ENCODE results near the gene CLUH. TPM values are rescaled to one million over a fixed set of nuclear protein-coding genes. Genes with fewer than 3 reads are reported as not detected.
"Not testable (repeated sequence)": the region's sequence is repeated elsewhere in the genome, so short reads cannot be mapped to it uniquely, and the experiment has no call there.

CLUH gene
- total RNA-seq, 1 donor = 27.8 TPM

GRCh38 chr17:2690165-2691068, 21.1 kb downstream of the CLUH start:
- Histone ChIP-seq H3K4me1 (ENCODE audit: insufficient read depth, low read length) (no peaks in the 10 kb centered on the region), H3K4me3 (ENCODE audit: low read length) (no peak overlapping the region), H3K9me3 (ENCODE audit: low read depth, low read length) (no peaks in the 10 kb centered on the region), H3K27me3 (ENCODE audit: insufficient read depth, low read length) (no peaks in the 10 kb centered on the region)

DNA sequence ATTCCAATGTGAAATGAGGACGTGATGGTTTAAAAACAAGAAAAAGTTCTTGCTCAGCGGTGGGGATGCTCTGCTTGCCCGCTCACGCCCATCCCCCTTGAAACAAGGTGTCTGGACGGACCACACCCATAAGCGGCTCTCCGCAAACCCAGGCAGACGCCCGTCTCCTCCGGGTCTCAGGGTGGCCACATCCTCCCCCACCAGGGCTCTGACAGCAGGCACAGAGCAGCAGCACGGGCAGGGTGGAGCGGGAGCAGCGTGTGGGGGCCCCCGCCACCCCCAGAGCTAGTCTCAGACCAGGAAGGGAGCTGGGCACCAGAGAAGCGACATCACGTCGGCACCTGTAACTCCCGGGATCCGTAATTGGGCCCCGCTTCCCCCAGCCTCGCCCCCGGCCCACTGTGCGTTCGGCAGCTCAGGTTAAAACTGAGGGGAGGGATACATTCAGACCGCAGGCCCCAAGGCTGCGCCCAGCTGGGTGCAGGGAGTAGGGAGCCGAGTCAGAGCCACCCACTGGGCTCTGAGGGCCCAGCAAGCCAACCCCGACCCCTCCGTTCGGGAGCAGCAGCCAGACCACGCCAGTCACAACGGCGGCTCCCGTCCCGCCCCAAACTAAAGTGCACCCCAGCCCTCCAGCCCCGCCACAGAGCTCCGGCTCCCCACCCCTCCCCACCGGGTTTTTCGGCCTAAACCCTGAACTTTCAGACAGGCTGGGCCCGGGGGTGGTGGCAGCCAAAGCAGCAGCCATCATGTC, 22.0 kb downstream of the CLUH start:
- no peaks in the 10 kb centered on the region for H3K9me3 ChIP-seq (ENCODE audit: low read depth, low read length)
- no peak overlapping the region for H3K4me3 ChIP-seq (ENCODE audit: low read length)
- no peaks in the 10 kb centered on the region for H3K4me1 ChIP-seq (ENCODE audit: insufficient read depth, low read length)
- no peaks in the 10 kb centered on the region for H3K27me3 ChIP-seq (ENCODE audit: insufficient read depth, low read length)

- Histone ChIP-seq H3K9me3 (ENCODE audit: low read depth, low read length) (no peaks in the 10 kb centered on the region), H3K4me3 (ENCODE audit: low read length) (no peak overlapping the region), H3K4me1 (ENCODE audit: insufficient read depth, low read length) (no peaks in the 10 kb centered on the region), H3K27me3 (ENCODE audit: insufficient read depth, low read length) (no peaks in the 10 kb centered on the region)
Observed at GRCh38 chr17:2688351-2689342, 22.9 kb downstream of the CLUH start.

GRCh38 chr17:2687074-2687418, 24.5 kb downstream of the CLUH start:
- no peaks in the 10 kb centered on the region for H3K27me3 ChIP-seq (ENCODE audit: insufficient read depth, low read length)
- no peaks in the 10 kb centered on the region for H3K4me1 ChIP-seq (ENCODE audit: insufficient read depth, low read length)
- no peak overlapping the region for H3K4me3 ChIP-seq (ENCODE audit: low read length)
- no peaks in the 10 kb centered on the region for H3K9me3 ChIP-seq (ENCODE audit: low read depth, low read length)

GRCh38 chr17:2685696-2686095, 25.9 kb downstream of the CLUH start:
- H3K4me1 ChIP-seq (ENCODE audit: insufficient read depth, low read length) = no peaks in the 10 kb centered on the region
- H3K9me3 ChIP-seq (ENCODE audit: low read depth, low read length) = no peaks in the 10 kb centered on the region
- no peaks in the 10 kb centered on the region for H3K27me3 ChIP-seq (ENCODE audit: insufficient read depth, low read length)
- no peak overlapping the region for H3K4me3 ChIP-seq (ENCODE audit: low read length)

- Histone ChIP-seq H3K9me3 (ENCODE audit: low read depth, low read length) (no peaks in the 10 kb centered on the region), H3K27me3 (ENCODE audit: insufficient read depth, low read length) (no peaks in the 10 kb centered on the region), H3K4me1 (ENCODE audit: insufficient read depth, low read length) (no peaks in the 10 kb centered on the region), H3K4me3 (ENCODE audit: low read length) (no peak overlapping the region)
Observed at GRCh38 chr17:2684549-2684948, 27.0 kb downstream of the CLUH start.

DNA sequence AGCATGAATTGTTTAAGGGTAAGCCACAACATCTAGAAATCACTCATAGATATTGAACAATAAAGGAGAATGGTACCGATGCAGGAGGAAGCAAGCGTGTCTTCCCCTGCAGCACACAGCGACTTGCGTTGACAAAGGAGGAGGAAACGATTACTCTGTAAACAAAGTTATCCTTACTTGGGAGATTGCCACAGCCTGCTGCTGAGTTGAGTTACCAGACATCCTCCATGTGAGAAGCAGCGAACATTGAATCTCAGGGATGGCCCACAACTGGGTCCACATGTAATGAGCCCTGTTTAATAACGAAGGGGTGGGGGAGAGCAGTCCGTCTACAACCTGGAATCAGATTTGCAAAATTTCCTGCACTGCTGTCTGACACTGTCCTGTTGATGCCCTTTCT, 27.7 kb downstream of the CLUH start:
- no peaks in the 10 kb centered on the region for H3K27me3 ChIP-seq (ENCODE audit: insufficient read depth, low read length)
- H3K4me1 ChIP-seq (ENCODE audit: insufficient read depth, low read length) = no peaks in the 10 kb centered on the region
- H3K9me3 ChIP-seq (ENCODE audit: low read depth, low read length) = no peaks in the 10 kb centered on the region
- no peak overlapping the region for H3K4me3 ChIP-seq (ENCODE audit: low read length)

DNA sequence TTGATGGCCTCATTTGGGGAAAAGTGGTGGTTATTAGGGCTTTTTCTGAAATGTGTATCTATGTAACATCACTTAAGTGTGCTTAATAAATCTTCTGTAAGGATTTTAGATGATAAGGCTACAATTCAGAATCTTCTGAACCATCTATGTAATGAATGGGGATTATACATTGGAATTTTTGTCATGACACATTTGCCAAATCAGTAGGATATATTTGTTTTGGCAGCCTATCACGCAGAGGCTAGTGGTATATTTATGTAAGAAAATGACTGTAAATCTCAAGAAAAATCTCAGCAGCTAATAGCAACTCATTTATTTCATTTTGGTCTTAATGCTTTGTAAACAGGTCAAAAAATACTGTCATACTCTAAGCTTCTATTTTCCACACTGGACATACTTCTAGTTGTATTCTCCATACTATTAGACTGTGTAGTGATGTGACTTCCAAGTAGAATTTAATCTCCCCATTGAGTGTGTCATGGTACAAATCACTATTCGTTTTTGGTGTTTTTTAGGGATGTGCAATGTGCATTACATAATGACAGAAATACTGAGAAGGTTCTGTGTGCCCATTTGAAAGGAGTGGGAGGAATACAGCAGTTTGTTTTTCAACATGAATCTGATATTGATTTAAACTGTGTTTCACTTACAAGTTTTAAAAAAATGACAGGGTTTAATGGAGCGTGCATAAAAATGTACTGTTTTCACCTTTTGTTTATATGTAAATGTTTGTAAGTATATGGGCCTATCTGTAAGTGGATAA, 29.2 kb downstream of the CLUH start:
- H3K27me3 ChIP-seq (ENCODE audit: insufficient read depth, low read length) = no peaks in the 10 kb centered on the region

GRCh38 chr17:2681650-2682049, 29.9 kb downstream of the CLUH start:
- Histone ChIP-seq H3K4me3 (ENCODE audit: low read length) (no peak overlapping the region), H3K9me3 (ENCODE audit: low read depth, low read length) (no peaks in the 10 kb centered on the region)

More for the DNA sequence above, 29.2 kb downstream of the CLUH start:
- Histone ChIP-seq H3K4me3 (ENCODE audit: low read length) (no peak overlapping the region), H3K9me3 (ENCODE audit: low read depth, low read length) (no peaks in the 10 kb centered on the region), H3K4me1 (ENCODE audit: insufficient read depth, low read length) (no peaks in the 10 kb centered on the region)

DNA sequence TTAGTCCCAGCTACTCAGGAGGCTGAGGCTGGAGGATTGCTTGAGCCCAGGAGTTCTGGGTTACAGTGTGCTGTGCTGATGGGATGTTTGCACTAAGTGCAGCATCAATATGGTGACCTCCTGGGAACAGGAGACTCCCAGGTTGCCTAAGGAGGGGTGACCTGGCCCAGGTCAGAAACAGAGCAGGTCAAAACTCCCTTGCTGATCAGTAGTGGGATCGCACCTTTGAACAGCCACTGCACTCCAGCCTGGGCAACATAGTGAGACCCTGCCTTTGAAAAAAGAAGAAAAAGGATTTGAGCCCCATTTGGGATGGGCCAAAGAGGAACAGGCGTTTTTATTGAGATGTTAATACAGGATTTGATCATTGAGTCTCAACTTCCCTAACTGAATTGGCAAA, 30.6 kb downstream of the CLUH start:
- H3K9me3 ChIP-seq (ENCODE audit: low read depth, low read length) = no peaks in the 10 kb centered on the region
- no peaks in the 10 kb centered on the region for H3K4me1 ChIP-seq (ENCODE audit: insufficient read depth, low read length)
- H3K4me3 ChIP-seq (ENCODE audit: low read length) = no peak overlapping the region
- no peaks in the 10 kb centered on the region for H3K27me3 ChIP-seq (ENCODE audit: insufficient read depth, low read length)

More at GRCh38 chr17:2681650-2682049, 29.9 kb downstream of the CLUH start:
- no peaks in the 10 kb centered on the region for H3K4me1 ChIP-seq (ENCODE audit: insufficient read depth, low read length)
- no peaks in the 10 kb centered on the region for H3K27me3 ChIP-seq (ENCODE audit: insufficient read depth, low read length)

- H3K4me1 ChIP-seq (ENCODE audit: insufficient read depth, low read length); H3K4me3 ChIP-seq (ENCODE audit: low read length); H3K27me3 ChIP-seq (ENCODE audit: insufficient read depth, low read length); H3K9me3 ChIP-seq (ENCODE audit: low read depth, low read length): not testable (repeated sequence)
Observed at GRCh38 chr17:2679247-2679646, 32.3 kb downstream of the CLUH start.

DNA sequence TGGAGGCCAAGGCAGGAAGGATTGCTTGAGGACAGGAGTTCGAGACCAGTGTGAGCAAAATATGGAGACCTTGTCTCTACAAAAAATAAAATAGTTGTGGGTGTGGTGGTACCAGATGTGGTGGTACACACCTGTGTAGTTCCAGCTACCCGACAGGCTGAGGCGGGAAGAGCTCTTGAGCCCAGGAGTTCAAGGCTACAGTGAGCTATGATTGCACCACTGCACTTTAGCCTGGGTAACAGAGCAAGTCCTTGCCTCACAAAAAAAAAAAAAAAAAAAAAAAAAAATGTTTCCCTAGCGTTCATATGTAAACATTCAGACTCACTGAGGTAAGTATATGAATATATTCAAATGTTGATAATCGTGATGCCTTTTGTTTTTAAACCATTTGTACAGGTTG, 39.5 kb downstream of the CLUH start:
- H3K27me3 ChIP-seq (ENCODE audit: insufficient read depth, low read length) = no peaks in the 10 kb centered on the region
- H3K4me3 ChIP-seq (ENCODE audit: low read length) = no peak overlapping the region
- no peaks in the 10 kb centered on the region for H3K4me1 ChIP-seq (ENCODE audit: insufficient read depth, low read length)
- H3K9me3 ChIP-seq (ENCODE audit: low read depth, low read length) = no peaks in the 10 kb centered on the region

DNA sequence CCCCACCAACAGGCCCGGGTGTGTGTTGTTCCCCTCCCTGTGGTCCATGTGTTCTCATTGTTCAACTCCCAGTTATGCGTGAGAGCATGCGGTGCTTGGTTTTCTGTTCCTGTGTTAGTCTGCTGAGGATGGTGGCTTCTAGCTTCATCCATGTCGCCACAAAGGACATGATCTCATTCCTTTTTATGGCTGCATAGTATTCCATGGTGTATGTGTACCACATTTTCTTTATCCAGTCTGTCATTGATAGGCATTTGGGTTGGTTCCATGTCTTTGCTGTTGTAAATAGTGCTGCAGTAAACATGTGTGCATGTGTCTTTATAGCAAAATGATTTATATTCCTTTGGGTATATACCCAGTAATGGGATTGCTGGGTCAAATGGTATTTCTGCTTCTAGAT, 51.2 kb downstream of the CLUH start:
- not testable (repeated sequence) for H3K4me3 ChIP-seq (ENCODE audit: low read length); H3K27me3 ChIP-seq (ENCODE audit: insufficient read depth, low read length); H3K9me3 ChIP-seq (ENCODE audit: low read depth, low read length)
- H3K4me1 ChIP-seq (ENCODE audit: insufficient read depth, low read length) = peaks cover 18% of the 10 kb centered on the region

GRCh38 chr17:2659337-2659736, 52.2 kb downstream of the CLUH start:
- not testable (repeated sequence) for H3K27me3 ChIP-seq (ENCODE audit: insufficient read depth, low read length); H3K4me3 ChIP-seq (ENCODE audit: low read length); H3K9me3 ChIP-seq (ENCODE audit: low read depth, low read length)
- H3K4me1 ChIP-seq (ENCODE audit: insufficient read depth, low read length) = peaks cover 21% of the 10 kb centered on the region
